PC-3 (cell line): Measurements from ENCODE around the gene ADARB2.

Experiments
- CTCF ChIP-seq: fragments of 300-600 bp; sonication (generic); conservative IDR thresholded peaks from 2 replicates; pipeline ENCODE4 v1.5.1; 2017; ENCODE audit warnings: antibody characterized with exemption, low read depth, mild to moderate bottlenecking, low read length
- EZH2 ChIP-seq: fragments of 300-600 bp; sonication (generic); IDR thresholded peaks from one replicate; pipeline ENCODE4 v1.6.1; 2017; ENCODE audit warnings: antibody characterized with exemption, mild to moderate bottlenecking, low read length; ENCODE audit not compliant: unreplicated experiment

- no peak for TF ChIP-seq CTCF
- TF ChIP-seq EZH2: no peak
Measured at GRCh38 chr10:1668399-1668798, 68.9 kb downstream of the ADARB2 start.
